G401 (cell line): Measurements from ENCODE around the gene TMCC3. TPM values are rescaled to one million over a fixed set of nuclear protein-coding genes. Genes with fewer than 3 reads are reported as not detected.
"Not testable (repeated sequence)": the region's sequence is repeated elsewhere in the genome, so short reads cannot be mapped to it uniquely, and the experiment has no call there.

Experiments used
- DNase-seq: peaks from one replicate; pipeline ENCODE4 v3.0.0-alpha.2; 2015; ENCODE audit warnings: low spot score
- in situ Hi-C: cut with HindIII; loops from 2 replicates; pipeline ENCODE4 v1.10.0; 2016; ENCODE audit warnings: low sequenced_read_pairs, mixed read lengths
- total RNA-seq: library from RNA; depleted of rRNA; stranded (reverse); fragments of >200 nt; shearing (Covaris generic); gene quantifications from 2 replicates; pipeline ENCODE4 v1.2.3, GENCODE V29; 2014

The TMCC3 gene
- total RNA-seq, 1 experiment from 2014 or later, result 6.5 TPM

GRCh38 chr12:94553875-94554274 lies 96.5 kb downstream of the TMCC3 start:
- DNase-seq, result no peak
- in situ Hi-C loops, result no loop called here

- in situ Hi-C loops, result no loop called here
- DNase-seq, result no peak
Measured at GRCh38 chr12:94553130-94553519, 97.2 kb downstream of the TMCC3 start.

- in situ Hi-C loops, result no loop called here
- DNase-seq, result no peak
Measured at GRCh38 chr12:94551810-94552209, 98.5 kb downstream of the TMCC3 start.

GRCh38 chr12:94550964-94551363 lies 99.4 kb downstream of the TMCC3 start:
- in situ Hi-C loops, result no loop called here
- no peak for DNase-seq

DNA sequence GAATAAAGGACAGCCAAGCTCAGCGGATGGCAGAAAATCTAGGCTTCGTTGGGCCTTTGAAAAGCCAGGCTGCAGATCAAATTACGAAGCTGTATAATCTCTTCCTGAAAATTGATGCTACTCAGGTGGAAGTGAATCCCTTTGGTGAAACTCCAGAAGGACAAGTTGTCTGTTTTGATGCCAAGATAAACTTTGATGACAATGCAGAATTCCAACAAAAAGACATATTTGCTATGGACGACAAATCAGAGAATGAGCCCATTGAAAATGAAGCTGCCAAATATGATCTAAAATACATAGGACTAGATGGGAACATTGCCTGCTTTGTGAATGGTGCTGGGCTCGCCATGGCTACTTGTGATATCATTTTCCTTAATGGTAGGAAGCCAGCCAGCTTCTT lies 101.5 kb downstream of the TMCC3 start:
- in situ Hi-C loops, DNase-seq: not testable (repeated sequence)

DNA sequence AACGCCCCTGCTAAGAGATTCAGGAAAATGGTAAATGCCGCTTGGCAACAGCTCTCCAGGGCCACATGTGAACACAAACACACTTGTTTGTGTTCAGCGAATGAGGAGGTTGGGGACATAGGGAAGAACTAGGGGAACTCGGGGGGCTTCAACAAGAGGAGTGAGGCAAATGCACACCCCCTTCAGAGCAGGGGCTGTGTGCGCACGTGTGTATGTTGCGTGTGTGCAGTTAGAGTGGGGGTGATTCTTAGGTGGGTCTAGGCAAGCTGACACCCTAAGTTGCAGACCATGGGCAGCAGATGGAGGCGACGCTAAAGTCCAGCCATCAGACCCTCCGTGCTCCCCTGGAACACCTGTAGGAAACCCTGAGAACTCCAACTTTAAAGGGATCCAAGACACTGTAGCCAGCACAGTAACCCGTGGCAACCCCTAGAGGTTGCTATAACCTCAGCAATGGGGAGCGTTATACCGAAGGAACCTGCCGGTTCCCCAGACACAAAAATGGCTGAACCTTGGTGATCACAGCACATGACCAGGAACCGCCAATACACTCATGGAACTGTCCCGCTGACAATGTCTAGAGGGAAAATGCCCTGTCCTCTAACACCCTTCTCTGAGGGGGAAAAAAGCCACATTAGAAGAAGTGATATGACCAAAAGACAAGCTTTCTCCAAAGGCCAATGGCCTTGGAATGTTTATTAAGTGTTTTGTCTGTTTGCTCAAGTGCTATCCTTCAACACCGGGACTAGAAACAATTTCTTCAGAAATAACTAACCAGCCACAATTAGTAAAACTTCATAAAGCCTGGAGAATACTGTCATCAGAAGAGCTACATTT lies 104.2 kb downstream of the TMCC3 start:
- peak; percentile 34 for DNase-seq
- in situ Hi-C loops, result no loop called here

GRCh38 chr12:94544355-94544754 lies 106.0 kb downstream of the TMCC3 start:
- in situ Hi-C loops, result no loop called here
- no peak for DNase-seq

DNA sequence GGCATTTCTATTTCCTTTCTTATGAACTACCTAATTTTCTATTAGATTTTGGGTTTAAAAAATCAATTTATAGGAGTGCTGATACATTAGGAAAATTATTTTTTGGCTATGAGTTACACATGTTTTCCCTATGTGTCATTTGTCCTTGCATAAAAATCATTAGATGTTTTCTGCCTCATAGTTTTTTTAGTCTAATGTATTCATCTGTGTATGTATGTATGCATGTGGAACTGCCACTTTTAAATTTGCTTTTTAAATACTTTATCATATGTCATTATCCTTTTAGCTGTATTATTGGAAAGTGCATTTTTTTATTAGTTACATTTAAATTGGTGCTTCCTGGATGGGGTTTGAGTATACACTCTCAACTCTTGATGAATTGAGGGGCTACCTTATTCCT lies 112.0 kb downstream of the TMCC3 start:
- no peak for DNase-seq
- in situ Hi-C loops, result no loop called here

DNA sequence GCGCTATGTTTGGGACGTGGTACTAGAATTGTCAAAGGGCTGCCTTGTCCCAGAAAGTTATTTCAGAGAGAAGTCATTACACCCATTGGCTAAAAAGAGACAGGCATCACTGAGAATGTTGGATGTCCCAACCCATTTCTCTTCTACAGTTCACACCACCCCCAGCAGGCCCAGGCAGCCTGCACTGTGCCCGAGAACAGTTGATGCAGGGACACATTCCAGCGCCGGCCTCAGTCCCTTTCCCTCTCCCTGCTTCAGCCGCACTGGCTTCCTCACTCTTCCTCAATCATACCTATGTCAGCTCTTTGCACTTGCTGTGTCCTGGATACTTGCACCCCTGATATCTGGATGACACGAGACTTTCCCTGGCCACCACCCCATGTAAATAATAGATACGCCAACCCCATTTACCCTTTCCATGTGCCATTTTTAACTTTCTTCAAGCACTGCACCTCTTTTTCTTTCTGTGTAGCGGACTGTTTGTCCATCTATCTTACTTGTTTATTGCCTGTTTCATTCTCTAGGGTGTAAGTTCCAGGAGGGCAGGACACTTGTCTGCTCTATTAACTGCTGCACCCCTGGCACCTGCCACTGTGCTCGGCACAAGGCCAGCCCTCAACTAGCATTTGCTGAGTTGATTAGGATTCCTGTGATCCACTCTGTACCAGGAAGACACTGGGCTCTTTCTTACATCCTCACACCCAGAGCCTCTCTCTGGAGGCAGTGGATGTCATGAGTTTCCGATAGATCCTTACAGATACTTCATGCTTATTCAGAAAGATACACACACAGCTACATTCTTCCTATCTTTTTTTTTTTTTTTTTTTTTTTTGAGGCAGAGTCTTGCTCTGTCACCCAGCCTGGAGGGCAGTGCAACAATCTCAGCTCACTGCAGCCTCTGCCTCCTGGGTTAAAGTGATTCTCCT lies 114.1 kb downstream of the TMCC3 start:
- in situ Hi-C loops, result no loop called here
- no peak for DNase-seq

DNA sequence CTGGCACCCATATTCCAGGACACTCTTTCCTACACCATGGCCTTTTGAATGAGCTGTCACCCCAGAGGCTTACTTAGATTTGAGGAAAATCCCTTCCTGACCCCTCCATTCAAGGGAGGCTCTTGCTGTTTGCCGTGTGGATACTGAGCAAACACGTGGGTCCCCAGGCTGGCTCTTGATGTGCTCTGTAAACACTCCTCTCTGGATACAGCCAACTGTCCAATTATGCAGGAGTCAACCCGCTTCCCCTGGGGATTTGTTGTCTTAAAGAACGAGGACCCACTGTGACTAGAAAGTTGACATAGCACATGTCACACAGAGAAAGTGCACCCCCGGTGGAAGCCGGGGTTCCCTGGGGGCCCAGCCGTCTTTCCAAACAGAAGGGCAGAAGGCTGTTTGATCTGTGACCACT lies 114.8 kb downstream of the TMCC3 start:
- in situ Hi-C loops, result no loop called here
- DNase-seq, result no peak

DNA sequence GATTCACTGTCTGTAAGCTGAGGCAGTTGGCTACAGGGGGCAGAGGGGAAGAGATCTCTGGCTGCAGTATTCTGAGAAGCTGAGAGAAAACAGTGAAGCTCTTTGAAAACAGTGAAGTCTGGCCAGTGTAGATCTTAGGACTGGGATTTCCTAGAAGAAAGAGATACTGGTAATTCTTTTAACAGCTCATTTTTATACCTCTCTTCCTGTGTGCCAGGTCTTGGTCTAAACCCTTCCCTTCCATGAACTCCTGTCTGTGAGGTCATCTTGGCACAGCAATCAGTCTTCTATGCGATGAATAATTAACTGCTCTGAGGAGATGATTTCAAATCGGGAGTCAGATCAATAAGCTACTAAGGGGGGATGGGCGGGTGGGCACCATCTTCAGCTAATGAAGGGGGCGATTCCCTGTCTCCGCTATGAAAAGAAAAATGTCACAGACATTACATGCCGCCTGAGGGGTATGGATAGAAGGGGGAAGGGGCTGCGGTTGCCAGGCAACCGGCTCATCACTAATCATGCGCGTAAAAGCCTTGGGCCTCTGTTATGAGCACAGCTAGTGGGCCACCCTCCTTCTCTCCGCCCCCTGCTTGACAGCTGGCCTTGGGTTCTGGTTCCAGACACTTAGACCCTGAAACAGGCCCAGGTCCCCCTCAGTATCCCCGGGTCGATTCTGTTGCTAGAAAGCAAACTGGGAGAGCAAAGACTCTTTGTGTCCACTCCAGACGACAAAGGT lies 115.4 kb downstream of the TMCC3 start:
- in situ Hi-C loops, result no loop called here
- DNase-seq, result no peak

- no peak for DNase-seq
- in situ Hi-C loops, result no loop called here
Measured at GRCh38 chr12:94534278-94534677, 116.1 kb downstream of the TMCC3 start.

DNA sequence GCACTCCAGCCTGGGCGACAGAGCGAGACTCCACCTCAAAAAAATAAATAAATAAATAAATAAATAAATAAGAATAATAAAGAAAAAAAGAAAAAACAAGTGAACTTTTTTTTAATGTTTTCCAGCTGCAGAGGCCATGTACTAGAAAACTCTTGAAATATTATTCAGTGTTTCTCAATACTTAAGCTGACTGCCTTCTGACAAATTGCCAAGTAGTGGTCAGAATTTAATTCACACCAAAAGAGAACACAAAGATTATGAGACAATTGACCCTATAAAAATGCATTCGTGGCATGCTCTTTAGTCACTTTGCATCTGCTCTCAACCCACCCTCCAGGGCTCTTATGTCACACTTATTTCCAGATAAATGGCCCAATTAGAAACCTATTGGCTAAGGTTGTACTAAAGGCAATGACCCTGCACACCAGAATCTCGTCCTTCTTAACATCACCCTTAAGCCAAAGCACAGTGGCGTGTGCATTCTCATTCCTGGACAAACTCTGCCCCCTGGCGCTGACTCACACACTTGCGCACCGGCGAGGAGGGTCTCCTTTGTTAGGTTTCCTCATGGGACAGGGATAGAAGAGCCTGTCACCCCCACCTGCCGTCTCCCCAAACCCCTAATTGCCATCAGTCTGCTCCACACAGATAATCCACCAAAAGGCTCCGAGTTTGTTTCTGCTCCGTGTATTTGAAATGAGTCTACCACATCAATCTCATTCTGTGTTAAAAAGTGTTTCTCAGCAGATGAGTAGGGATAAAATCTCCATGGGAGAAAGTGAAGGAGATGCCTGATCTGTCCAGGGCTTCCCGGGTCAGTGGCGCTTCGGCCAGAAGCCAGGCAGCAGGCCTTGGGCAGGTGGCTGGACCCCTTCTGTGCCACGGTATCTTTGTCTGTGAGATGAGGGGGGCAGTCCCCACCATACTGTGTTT lies 117.6 kb downstream of the TMCC3 start:
- peak; percentile 54 for DNase-seq
- in situ Hi-C loops, result no loop called here

GRCh38 chr12:94531196-94531720 lies 119.1 kb downstream of the TMCC3 start:
- no peak for DNase-seq
- in situ Hi-C loops, result no loop called here

GRCh38 chr12:94525951-94526350 lies 124.4 kb downstream of the TMCC3 start:
- DNase-seq, result no peak
- in situ Hi-C loops, result no loop called here
